MM.1S (cell line): ENCODE measurements around the gene KCNMA1.

ENCODE experiments used
- CTCF ChIP-seq: fragments of 300-600 bp; sonication (generic); IDR thresholded peaks from 2 replicates; pipeline ENCODE4 v1.5.1; 2016; ENCODE audit warnings: antibody characterized with exemption, low read length, mixed read lengths
- EZH2 ChIP-seq: fragments of 300-600 bp; sonication (generic); optimal IDR thresholded peaks from 2 replicates; pipeline ENCODE3; 2017; ENCODE audit warnings: low read depth, mild to moderate bottlenecking, antibody characterized with exemption, low read length, mixed read lengths
- EZH2phosphoT487 ChIP-seq: fragments of 300-600 bp; sonication (generic); IDR thresholded peaks from 2 replicates; pipeline ENCODE4 v1.6.1; 2018; ENCODE audit warnings: antibody characterized with exemption, low read length

- no peak for TF ChIP-seq CTCF
- no peak for TF ChIP-seq EZH2
- TF ChIP-seq EZH2phosphoT487, result no peak
Measured at GRCh38 chr10:77349226-77349625, 288.4 kb downstream of the KCNMA1 start.
